ENCODE results near the gene SMS.

The SMS gene

GRCh38 chrX:21991504-21991903 lies 51.0 kb downstream of the SMS start:
- TF ChIP-seq POLR2AphosphoS5 (IDR thresholded peaks at IDR 0.05; ENCODE audit: borderline replicate concordance, low read depth, low read length) (no peak), FOXP2 (optimal IDR thresholded peaks at IDR 0.05; ENCODE audit: control extremely low read depth, extremely low read length, insufficient read depth) (no peak), EZH2 (IDR thresholded peaks at IDR 0.05) (no peak)
- Histone ChIP-seq H3K4me3 (no peak overlapping the region), H3K36me3 (ENCODE audit: insufficient read depth, low read length) (peaks cover 21% of the 10 kb centered on the region), H3K9me3 (ENCODE audit: low read depth, low read length) (no peaks in the 10 kb centered on the region), H3K27ac (no peak overlapping the region), H3K9ac (ENCODE audit: insufficient read length) (no peak overlapping the region)
- DNase-seq (ENCODE audit: low read depth, low spot score) = no peak

- DNase-seq (ENCODE audit: low read depth, low spot score) = no peak
- no peak overlapping the region for H3K4me3 ChIP-seq
- H3K9me3 ChIP-seq (ENCODE audit: low read depth, low read length) = no peaks in the 10 kb centered on the region
- H3K9ac ChIP-seq (ENCODE audit: insufficient read length) = no peak overlapping the region
- H3K36me3 ChIP-seq (ENCODE audit: insufficient read depth, low read length) = peaks cover 8% of the 10 kb centered on the region
- no peak overlapping the region for H3K27ac ChIP-seq
- TF ChIP-seq EZH2 (IDR thresholded peaks at IDR 0.05) (no peak), POLR2AphosphoS5 (IDR thresholded peaks at IDR 0.05; ENCODE audit: borderline replicate concordance, low read depth, low read length) (no peak), FOXP2 (optimal IDR thresholded peaks at IDR 0.05; ENCODE audit: control extremely low read depth, extremely low read length, insufficient read depth) (no peak)
These were observed 52.8 kb downstream of the SMS start for GRCh38 chrX:21993265-21993664.

- H3K27ac ChIP-seq = peak overlapping the region; percentile 85
- H3K36me3 ChIP-seq (ENCODE audit: insufficient read depth, low read length) = peaks cover 8% of the 10 kb centered on the region
- H3K4me3 ChIP-seq = no peak overlapping the region; the same call in 1 of the 2 replicates
- DNase-seq (ENCODE audit: low read depth, low spot score) = peak; percentile 14
- H3K9ac ChIP-seq (ENCODE audit: insufficient read length) = no peak overlapping the region
- H3K9me3 ChIP-seq (ENCODE audit: low read depth, low read length) = no peaks in the 10 kb centered on the region
- TF ChIP-seq POLR2AphosphoS5 (IDR thresholded peaks at IDR 0.05; ENCODE audit: borderline replicate concordance, low read depth, low read length) = no peak
- TF ChIP-seq FOXP2 (optimal IDR thresholded peaks at IDR 0.05; ENCODE audit: control extremely low read depth, extremely low read length, insufficient read depth) = no peak
- TF ChIP-seq EZH2 (IDR thresholded peaks at IDR 0.05) = no peak
These were observed 56.5 kb downstream of the SMS start for GRCh38 chrX:21996872-21997455.

- no peak overlapping the region for H3K4me3 ChIP-seq
- DNase-seq (ENCODE audit: low read depth, low spot score) = no peak
- no peak for TF ChIP-seq POLR2AphosphoS5 (IDR thresholded peaks at IDR 0.05; ENCODE audit: borderline replicate concordance, low read depth, low read length)
- no peak for TF ChIP-seq FOXP2 (optimal IDR thresholded peaks at IDR 0.05; ENCODE audit: control extremely low read depth, extremely low read length, insufficient read depth)
- TF ChIP-seq EZH2 (IDR thresholded peaks at IDR 0.05) = no peak
- H3K36me3 ChIP-seq (ENCODE audit: insufficient read depth, low read length) = peaks cover 2% of the 10 kb centered on the region
- H3K9ac ChIP-seq (ENCODE audit: insufficient read length) = no peak overlapping the region
- no peaks in the 10 kb centered on the region for H3K9me3 ChIP-seq (ENCODE audit: low read depth, low read length)
- H3K27ac ChIP-seq = peak overlapping the region; percentile 85; the same call in 1 of the 2 replicates
These were observed 57.5 kb downstream of the SMS start for GRCh38 chrX:21998037-21998436.

GRCh38 chrX:22004866-22005265 lies 64.4 kb downstream of the SMS start:
- TF ChIP-seq POLR2AphosphoS5 (IDR thresholded peaks at IDR 0.05; ENCODE audit: borderline replicate concordance, low read depth, low read length) = no peak
- TF ChIP-seq EZH2 (IDR thresholded peaks at IDR 0.05) = no peak
- no peak for TF ChIP-seq FOXP2 (optimal IDR thresholded peaks at IDR 0.05; ENCODE audit: control extremely low read depth, extremely low read length, insufficient read depth)
- Histone ChIP-seq H3K9me3 (ENCODE audit: low read depth, low read length) (no peaks in the 10 kb centered on the region), H3K27ac (no peak overlapping the region), H3K9ac (ENCODE audit: insufficient read length) (no peak overlapping the region), H3K36me3 (ENCODE audit: insufficient read depth, low read length) (no peaks in the 10 kb centered on the region), H3K4me3 (no peak overlapping the region)
- DNase-seq (ENCODE audit: low read depth, low spot score) = no peak

- Histone ChIP-seq H3K4me3 (no peak overlapping the region), H3K9ac (ENCODE audit: insufficient read length) (no peak overlapping the region), H3K27ac (no peak overlapping the region), H3K36me3 (ENCODE audit: insufficient read depth, low read length) (no peaks in the 10 kb centered on the region), H3K9me3 (ENCODE audit: low read depth, low read length) (no peaks in the 10 kb centered on the region)
- TF ChIP-seq POLR2AphosphoS5 (IDR thresholded peaks at IDR 0.05; ENCODE audit: borderline replicate concordance, low read depth, low read length) (no peak), FOXP2 (optimal IDR thresholded peaks at IDR 0.05; ENCODE audit: control extremely low read depth, extremely low read length, insufficient read depth) (no peak), EZH2 (IDR thresholded peaks at IDR 0.05) (no peak)
- no peak for DNase-seq (ENCODE audit: low read depth, low spot score)
These were observed 71.5 kb downstream of the SMS start for GRCh38 chrX:22012051-22012450.

- no peak overlapping the region for H3K27ac ChIP-seq
- H3K9ac ChIP-seq (ENCODE audit: insufficient read length) = no peak overlapping the region
- H3K36me3 ChIP-seq (ENCODE audit: insufficient read depth, low read length) = no peaks in the 10 kb centered on the region
- no peak overlapping the region for H3K4me3 ChIP-seq
- no peaks in the 10 kb centered on the region for H3K9me3 ChIP-seq (ENCODE audit: low read depth, low read length)
- TF ChIP-seq EZH2 (IDR thresholded peaks at IDR 0.05) = no peak
- no peak for TF ChIP-seq FOXP2 (optimal IDR thresholded peaks at IDR 0.05; ENCODE audit: control extremely low read depth, extremely low read length, insufficient read depth)
- no peak for TF ChIP-seq POLR2AphosphoS5 (IDR thresholded peaks at IDR 0.05; ENCODE audit: borderline replicate concordance, low read depth, low read length)
- DNase-seq (ENCODE audit: low read depth, low spot score) = no peak
These were observed 72.4 kb downstream of the SMS start for GRCh38 chrX:22012931-22013330.

GRCh38 chrX:22015139-22015750 lies 74.7 kb downstream of the SMS start:
- Histone ChIP-seq H3K4me3 (no peak overlapping the region), H3K36me3 (ENCODE audit: insufficient read depth, low read length) (no peaks in the 10 kb centered on the region), H3K27ac (no peak overlapping the region), H3K9me3 (ENCODE audit: low read depth, low read length) (no peaks in the 10 kb centered on the region), H3K9ac (ENCODE audit: insufficient read length) (no peak overlapping the region)
- TF ChIP-seq POLR2AphosphoS5 (IDR thresholded peaks at IDR 0.05; ENCODE audit: borderline replicate concordance, low read depth, low read length) = no peak
- TF ChIP-seq FOXP2 (optimal IDR thresholded peaks at IDR 0.05; ENCODE audit: control extremely low read depth, extremely low read length, insufficient read depth) = no peak
- TF ChIP-seq EZH2 (IDR thresholded peaks at IDR 0.05) = no peak
- DNase-seq (ENCODE audit: low read depth, low spot score) = no peak

All from SK-N-MC (cell line).